H9 (cell line): ENCODE measurements around the gene BTBD1. TPM values are rescaled to one million over a fixed set of nuclear protein-coding genes. Genes with fewer than 3 reads are reported as not detected.
"Not testable (repeated sequence)": the region's sequence is repeated elsewhere in the genome, so short reads cannot be mapped to it uniquely, and the experiment has no call there.

Experiments used
- DNase-seq: peaks from one replicate; pipeline ENCODE4 v3.0.0-alpha.2; 2017
- H2AFZ ChIP-seq: one replicate; pipeline ENCODE4 v1.6.1; 2013; ENCODE audit warnings: mild to moderate bottlenecking, low read length, control low read depth, moderate library complexity
- H2AK5ac ChIP-seq: 2 replicates; pipeline ENCODE4 v1.6.1; 2013; ENCODE audit warnings: low read length, control low read depth, mixed read lengths; ENCODE audit not compliant: insufficient read length
- H2BK120ac ChIP-seq: one replicate; pipeline ENCODE4 v1.6.1; 2013; ENCODE audit warnings: low read depth, mild to moderate bottlenecking, low read length, control low read depth, inconsistent platforms; ENCODE audit not compliant: poor library complexity, severe bottlenecking
- H2BK12ac ChIP-seq: 2 replicates; pipeline ENCODE4 v1.6.1; 2013; ENCODE audit warnings: low read length, control low read depth, mixed read lengths, low read depth; ENCODE audit not compliant: insufficient read length
- H2BK15ac ChIP-seq: 2 replicates; pipeline ENCODE4 v1.6.1; 2013; ENCODE audit warnings: low read depth, low read length, control low read depth
- H2BK20ac ChIP-seq: one replicate; pipeline ENCODE4 v1.6.1; 2013; ENCODE audit warnings: low read depth, mild to moderate bottlenecking, low read length, control low read depth, inconsistent platforms; ENCODE audit not compliant: poor library complexity, severe bottlenecking
- H2BK5ac ChIP-seq: 2 replicates; pipeline ENCODE4 v1.6.1; 2013; ENCODE audit warnings: low read length, control low read depth, mixed read lengths; ENCODE audit not compliant: insufficient read length
- H3K14ac ChIP-seq: 2 replicates; pipeline ENCODE4 v1.6.1; 2013; ENCODE audit warnings: low read length, control low read depth; ENCODE audit not compliant: insufficient read depth
- H3K18ac ChIP-seq: 2 replicates; pipeline ENCODE4 v1.6.1; 2013; ENCODE audit warnings: low read depth, mild to moderate bottlenecking, mixed read lengths, low read length, control low read depth; ENCODE audit not compliant: insufficient read length
- H3K23ac ChIP-seq: 2 replicates; pipeline ENCODE4 v1.6.1; 2013; ENCODE audit warnings: low read length, control low read depth, mixed read lengths, low read depth; ENCODE audit not compliant: insufficient read length
- H3K23me2 ChIP-seq: 2 replicates; pipeline ENCODE4 v1.6.1; 2013; ENCODE audit warnings: low read depth, mild to moderate bottlenecking, mixed read lengths, low read length, control low read depth; ENCODE audit not compliant: insufficient read length, poor library complexity, severe bottlenecking
- H3K27ac ChIP-seq: 2 replicates; pipeline ENCODE4 v1.5.1; 2013; ENCODE audit warnings: low read length, control low read depth, mixed read lengths, low read depth; ENCODE audit not compliant: insufficient read length
- H3K27me3 ChIP-seq: 2 replicates; pipeline ENCODE4 v1.6.1; 2013; ENCODE audit warnings: low read length, control low read depth, inconsistent platforms; ENCODE audit not compliant: insufficient read depth
- H3K4ac ChIP-seq: 2 replicates; pipeline ENCODE4 v1.6.1; 2013; ENCODE audit warnings: low read depth, mild to moderate bottlenecking, control low read depth, inconsistent platforms, low read length, moderate library complexity
- H3K4me1 ChIP-seq: 2 replicates; pipeline ENCODE4 v1.6.1; 2013; ENCODE audit warnings: low read length, control low read depth, inconsistent platforms; ENCODE audit not compliant: insufficient read depth
- H3K4me2 ChIP-seq: 2 replicates; pipeline ENCODE4 v1.6.1; 2013; ENCODE audit warnings: low read length, control low read depth, mixed read lengths; ENCODE audit not compliant: insufficient read length, insufficient read depth
- H3K56ac ChIP-seq: 2 replicates; pipeline ENCODE4 v1.6.1; 2013; ENCODE audit warnings: low read depth, mild to moderate bottlenecking, mixed read lengths, low read length, control low read depth; ENCODE audit not compliant: insufficient read length
- H3K79me1 ChIP-seq: 2 replicates; pipeline ENCODE4 v1.6.1; 2013; ENCODE audit warnings: low read depth, mild to moderate bottlenecking, moderate library complexity, low read length, control low read depth, inconsistent platforms; ENCODE audit not compliant: insufficient read depth, poor library complexity, severe bottlenecking
- H3K79me2 ChIP-seq: 2 replicates; pipeline ENCODE4 v1.6.1; 2013; ENCODE audit warnings: low read length, control low read depth, inconsistent platforms; ENCODE audit not compliant: insufficient read depth
- H3K9ac ChIP-seq: 2 replicates; pipeline ENCODE4 v1.6.1; 2013; ENCODE audit warnings: low read length, control low read depth, mixed read lengths; ENCODE audit not compliant: insufficient read length; ENCODE audit errors: extremely low read depth
- H3K9me3 ChIP-seq: one replicate; pipeline ENCODE4 v1.6.1; 2013; ENCODE audit warnings: low read depth, low read length, inconsistent platforms; ENCODE audit not compliant: control insufficient read depth
- H3T11ph ChIP-seq: one replicate; pipeline ENCODE4 v1.6.1; 2013; ENCODE audit warnings: mild to moderate bottlenecking, low read length, control low read depth, inconsistent platforms
- H4K20me1 ChIP-seq: one replicate; pipeline ENCODE4 v1.6.1; 2013; ENCODE audit not compliant: control insufficient read depth, insufficient read length, insufficient read depth
- H4K5ac ChIP-seq: 2 replicates; pipeline ENCODE4 v1.6.1; 2013; ENCODE audit warnings: low read depth, mild to moderate bottlenecking, mixed read lengths, low read length, control low read depth; ENCODE audit not compliant: insufficient read length
- H4K8ac ChIP-seq: replicated peaks from 2 replicates; pipeline ENCODE4 v1.6.1; 2013; ENCODE audit warnings: low read length, control low read depth, mixed read lengths, low read depth; ENCODE audit not compliant: insufficient read length
- H4K91ac ChIP-seq: 2 replicates; pipeline ENCODE4 v1.6.1; 2013; ENCODE audit warnings: low read depth, mild to moderate bottlenecking, moderate library complexity, mixed read lengths, low read length, control low read depth; ENCODE audit not compliant: insufficient read length
- H3K27ac Mint-ChIP-seq, 3 experiments: 2 replicates in 2 of 3; 3 replicates in 1 of 3; pipeline ENCODE4 v1.8.0; 2020 to 2021; ENCODE audit warnings: mixed read lengths in 3 of 3, mild to moderate bottlenecking in 1 of 3, moderate library complexity in 1 of 3
- H3K27me3 Mint-ChIP-seq: 2 replicates; pipeline ENCODE4 v1.8.0; 2021; ENCODE audit warnings: low read depth, mild to moderate bottlenecking, moderate library complexity, mixed read lengths
- H3K36me3 Mint-ChIP-seq, 3 experiments: 2 replicates in 2 of 3; 3 replicates in 1 of 3; pipeline ENCODE4 v1.8.0; 2020 to 2021; ENCODE audit warnings: low read depth in 3 of 3, mixed read lengths in 3 of 3; ENCODE audit not compliant: insufficient read depth in 1 of 3
- H3K4me1 Mint-ChIP-seq, 2 experiments: 2 replicates each; pipeline ENCODE4 v1.8.0; 2020; ENCODE audit warnings: mixed read lengths in 2 of 2
- H3K4me3 Mint-ChIP-seq, 2 experiments: 2 replicates in 1 of 2; 3 replicates in 1 of 2; pipeline ENCODE4 v1.8.0; 2020 to 2021; ENCODE audit warnings: mild to moderate bottlenecking in 2 of 2, mixed read lengths in 2 of 2, moderate library complexity in 1 of 2
- H3K9me3 Mint-ChIP-seq, 2 experiments: 2 replicates in 1 of 2; 3 replicates in 1 of 2; pipeline ENCODE4 v1.8.0; 2020; ENCODE audit warnings: mild to moderate bottlenecking in 2 of 2, mixed read lengths in 2 of 2, moderate library complexity in 1 of 2
- CTCF ChIP-seq: fragments of 200-600 bp; sonication (generic); conservative IDR thresholded peaks from 3 replicates; pipeline ENCODE4 v1.8.0; 2021; ENCODE audit warnings: antibody characterized with exemption, mild to moderate bottlenecking
- WGBS: extraction: QIAGEN DNeasy Blood & Tissue Kit; methylation state at CpG from one replicate; pipeline ENCODE4 v1.1.7; 2013; ENCODE audit warnings: missing lambda C conversion rate, low lambda C conversion rate, mixed read lengths; ENCODE audit not compliant: insufficient read length; ENCODE audit errors: extremely low coverage; 5-methylcytosine and 5-hydroxymethylcytosine counted together
- total RNA-seq: library from RNA; stranded (reverse); gene quantifications from 2 replicates; pipeline ENCODE4 v1.2.1, GENCODE V29; 2021

The BTBD1 gene
- total RNA-seq, 1 experiment from 2014 or later, result 43.3 TPM

DNA sequence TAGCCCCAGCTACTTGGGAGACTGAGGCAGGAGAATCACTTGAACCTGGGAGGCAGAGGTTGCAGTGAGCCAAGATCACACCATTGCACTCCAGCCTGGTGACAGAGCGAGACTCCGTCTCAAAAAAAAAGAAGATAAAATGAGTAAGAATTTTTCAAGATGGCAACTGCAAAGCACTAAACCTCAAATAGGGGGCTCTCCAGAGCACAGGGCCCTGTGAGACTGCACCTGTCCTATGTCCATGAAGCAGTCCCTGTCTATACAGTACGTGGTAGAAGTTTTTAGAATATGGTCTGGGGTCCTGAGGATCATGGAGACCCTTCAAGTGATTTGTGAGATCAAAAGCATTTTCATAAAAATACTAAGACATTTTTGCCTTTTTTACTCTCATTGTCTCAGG lies 18.4 kb upstream of the BTBD1 start:
- not testable (repeated sequence) for H3K23ac ChIP-seq, H2AK5ac ChIP-seq, H2AFZ ChIP-seq, H3K56ac ChIP-seq, H4K8ac ChIP-seq, H3K27ac Mint-ChIP-seq, H2BK5ac ChIP-seq, H2BK12ac ChIP-seq, DNase-seq, H3K9me3 ChIP-seq, H4K20me1 ChIP-seq, H3K27ac ChIP-seq, H3K79me2 ChIP-seq, H3K27me3 ChIP-seq, H3K27me3 Mint-ChIP-seq, H3K23me2 ChIP-seq, H3K18ac ChIP-seq, H2BK20ac ChIP-seq, H3T11ph ChIP-seq, H3K4me1 Mint-ChIP-seq, H3K4me1 ChIP-seq, H2BK15ac ChIP-seq, H3K79me1 ChIP-seq, H3K4me2 ChIP-seq, H3K9me3 Mint-ChIP-seq, H4K5ac ChIP-seq, H3K36me3 Mint-ChIP-seq, H3K14ac ChIP-seq, H3K4ac ChIP-seq, H3K9ac ChIP-seq, H3K4me3 Mint-ChIP-seq, H2BK120ac ChIP-seq, H4K91ac ChIP-seq
- no CpG with 5 or more reads among the region's 3 CpGs for WGBS
- peak; percentile 51 for TF ChIP-seq CTCF
